Measurements from ENCODE around the gene PYDC1.

DNA sequence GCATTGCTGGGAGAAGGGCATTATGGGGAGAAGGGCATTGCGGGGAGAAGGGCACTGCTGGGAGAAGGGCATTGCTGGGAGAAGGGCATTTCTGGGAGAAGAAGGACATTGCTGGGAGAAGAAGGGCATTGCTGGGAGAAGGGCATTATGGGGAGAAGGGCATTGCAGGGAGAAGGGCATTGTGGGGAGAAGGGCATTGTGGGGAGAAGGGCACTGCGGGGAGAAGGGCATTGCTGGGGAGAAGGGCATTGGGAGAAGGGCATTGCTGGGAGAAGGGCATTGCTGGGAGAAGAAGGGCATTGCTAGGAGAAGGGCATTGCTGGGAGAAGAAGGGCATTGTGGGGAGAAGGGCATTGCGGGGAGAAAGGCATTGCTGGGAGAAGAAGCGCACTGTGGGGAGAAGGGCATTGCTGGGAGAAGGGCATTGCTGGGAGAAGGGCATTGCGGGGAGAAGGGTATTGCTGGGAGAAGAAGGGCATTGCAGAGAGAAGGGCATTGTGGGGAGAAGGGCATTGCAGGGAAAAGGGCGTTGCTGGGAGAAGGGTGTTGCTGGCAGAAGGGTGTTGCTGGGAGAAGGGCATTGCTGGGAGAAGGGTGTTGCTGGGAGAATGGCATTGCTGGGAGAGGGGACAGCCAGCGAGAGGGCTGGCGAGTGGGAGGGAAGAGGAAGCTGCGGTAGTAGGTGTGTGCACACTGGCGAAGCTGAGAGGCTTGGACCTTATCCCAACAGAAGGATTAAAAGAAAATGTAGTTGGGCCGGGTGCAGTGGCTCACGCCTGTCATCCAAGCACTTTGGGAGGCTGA, 4.6 kb upstream of the PYDC1 start:
- TF ChIP-seq POLR2A (IDR thresholded peaks at IDR 0.05): no peak
- TF ChIP-seq, protein P1, sequence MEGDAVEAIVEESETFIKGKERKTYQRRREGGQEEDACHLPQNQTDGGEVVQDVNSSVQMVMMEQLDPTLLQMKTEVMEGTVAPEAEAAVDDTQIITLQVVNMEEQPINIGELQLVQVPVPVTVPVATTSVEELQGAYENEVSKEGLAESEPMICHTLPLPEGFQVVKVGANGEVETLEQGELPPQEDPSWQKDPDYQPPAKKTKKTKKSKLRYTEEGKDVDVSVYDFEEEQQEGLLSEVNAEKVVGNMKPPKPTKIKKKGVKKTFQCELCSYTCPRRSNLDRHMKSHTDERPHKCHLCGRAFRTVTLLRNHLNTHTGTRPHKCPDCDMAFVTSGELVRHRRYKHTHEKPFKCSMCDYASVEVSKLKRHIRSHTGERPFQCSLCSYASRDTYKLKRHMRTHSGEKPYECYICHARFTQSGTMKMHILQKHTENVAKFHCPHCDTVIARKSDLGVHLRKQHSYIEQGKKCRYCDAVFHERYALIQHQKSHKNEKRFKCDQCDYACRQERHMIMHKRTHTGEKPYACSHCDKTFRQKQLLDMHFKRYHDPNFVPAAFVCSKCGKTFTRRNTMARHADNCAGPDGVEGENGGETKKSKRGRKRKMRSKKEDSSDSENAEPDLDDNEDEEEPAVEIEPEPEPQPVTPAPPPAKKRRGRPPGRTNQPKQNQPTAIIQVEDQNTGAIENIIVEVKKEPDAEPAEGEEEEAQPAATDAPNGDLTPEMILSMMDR (IDR thresholded peaks at IDR 0.05): no peak

Measured in stomach (tissue), 4 donors.